Activated T-cell treated with anti-CD3 and anti-CD28 coated beads for 1 hour (primary cell): ENCODE measurements around the gene IL1F10.

Experiments
- DNase-seq: peaks from one replicate; pipeline ENCODE4 v3.0.0-alpha.2; 2020; ENCODE audit warnings: low read depth

Gene IL1F10

DNA sequence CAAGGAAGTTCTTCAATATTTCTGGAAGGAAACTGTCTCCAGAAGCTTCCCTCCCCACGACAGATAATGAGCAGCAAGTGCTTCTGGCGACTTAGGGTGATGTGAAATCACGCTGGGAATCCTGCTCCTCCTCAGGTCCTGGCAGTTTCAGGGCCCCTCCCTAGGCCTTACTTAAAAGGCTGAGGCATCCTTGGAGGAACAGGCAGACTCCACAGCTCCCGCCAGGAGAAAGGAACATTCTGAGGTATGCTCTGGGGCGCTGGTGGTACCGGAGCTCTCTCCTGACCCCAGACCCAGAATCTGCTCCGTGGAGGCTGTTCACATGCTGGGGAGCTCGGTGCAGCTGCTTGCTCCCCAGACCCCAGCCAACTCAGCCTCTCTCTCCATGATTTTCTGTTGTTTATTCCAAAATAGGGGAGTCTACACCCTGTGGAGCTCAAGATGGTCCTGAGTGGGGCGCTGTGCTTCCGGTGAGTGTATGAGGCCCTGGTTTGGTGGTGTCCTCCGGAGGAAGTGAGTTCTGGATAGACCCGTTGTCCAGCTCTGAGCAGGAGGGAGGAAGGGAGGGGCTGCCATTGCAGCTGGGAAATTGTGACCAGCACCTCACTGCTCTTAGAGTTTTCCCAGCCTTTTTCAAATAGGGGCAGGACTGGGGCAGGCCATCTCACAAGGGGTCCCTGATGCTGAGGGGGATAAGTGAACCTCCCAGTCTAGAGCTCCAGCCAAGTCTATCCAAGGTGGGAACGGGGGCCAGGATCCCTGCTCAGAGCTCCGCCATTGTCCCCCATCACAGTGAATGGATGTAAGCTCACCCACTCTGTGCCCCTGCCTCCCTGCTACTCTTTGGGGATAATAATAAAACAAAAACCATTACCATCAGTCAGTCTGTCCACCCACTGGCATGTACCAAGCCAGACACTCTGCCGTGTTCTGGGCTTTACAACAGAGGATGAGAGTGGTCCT is 8.5 kb upstream of the IL1F10 start, which contains the start of gene IL36RN:
IL36RN (plus strand) TSS at position 201 of the 963 bp plus-strand sequence; CDS start at position 442, 241 bp downstream.
- DNase-seq: no peak

DNA sequence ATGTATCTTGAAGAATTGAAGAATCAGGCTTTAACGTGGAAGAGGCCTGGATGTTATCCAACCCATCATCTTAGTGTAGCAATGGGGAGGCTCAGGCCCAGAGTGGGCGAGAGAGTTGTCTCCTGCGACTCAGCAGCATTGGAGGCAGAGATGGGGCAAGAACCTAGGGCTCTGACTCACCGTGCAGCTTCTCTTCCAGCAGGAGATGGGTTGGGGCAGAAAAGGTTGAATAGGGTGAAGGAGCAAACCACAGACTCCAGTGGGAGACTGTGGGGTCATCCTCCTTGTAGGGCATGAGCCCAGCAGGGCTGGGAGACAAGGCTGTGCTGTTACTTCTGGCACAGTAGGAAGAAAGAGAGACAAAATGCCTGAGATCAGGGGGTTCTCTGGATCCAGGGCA is 7.4 kb upstream of the IL1F10 start:
- no peak for DNase-seq

DNA sequence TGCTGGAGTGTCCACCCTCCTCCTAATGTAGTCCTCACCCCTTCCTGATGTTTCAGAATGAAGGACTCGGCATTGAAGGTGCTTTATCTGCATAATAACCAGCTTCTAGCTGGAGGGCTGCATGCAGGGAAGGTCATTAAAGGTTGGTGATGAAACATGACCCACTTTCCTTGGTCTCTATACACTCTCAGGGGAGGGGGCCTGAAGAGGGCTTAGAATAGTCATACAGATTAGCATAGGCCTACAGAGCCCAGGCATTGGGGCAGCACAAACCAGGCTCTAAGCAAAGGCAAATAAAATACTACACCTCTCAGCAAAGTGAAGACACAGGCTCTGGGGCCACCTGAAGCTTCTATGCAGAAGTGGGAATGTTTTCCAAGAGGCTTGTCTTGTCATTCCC is 7.0 kb upstream of the IL1F10 start:
- DNase-seq: no peak

DNA sequence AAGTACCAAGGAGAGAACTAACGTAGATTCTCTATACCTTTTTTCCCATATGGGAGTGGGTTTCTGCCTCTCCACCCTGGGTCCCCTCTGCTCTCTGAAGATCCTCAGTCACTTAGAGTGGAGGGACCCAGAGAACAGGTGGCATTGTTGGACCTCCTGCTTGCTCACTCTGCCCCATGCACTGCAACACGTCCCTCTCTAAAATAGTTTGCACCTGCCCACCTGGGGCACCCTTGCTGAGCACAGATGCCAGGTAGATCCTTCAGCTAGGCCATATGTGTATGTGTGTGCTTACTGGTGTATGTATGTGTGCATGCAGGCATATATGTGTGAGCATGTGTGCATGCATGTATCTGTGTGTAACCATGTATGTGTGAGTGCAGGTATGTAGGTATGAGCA is 6.5 kb upstream of the IL1F10 start:
- no peak for DNase-seq

DNA sequence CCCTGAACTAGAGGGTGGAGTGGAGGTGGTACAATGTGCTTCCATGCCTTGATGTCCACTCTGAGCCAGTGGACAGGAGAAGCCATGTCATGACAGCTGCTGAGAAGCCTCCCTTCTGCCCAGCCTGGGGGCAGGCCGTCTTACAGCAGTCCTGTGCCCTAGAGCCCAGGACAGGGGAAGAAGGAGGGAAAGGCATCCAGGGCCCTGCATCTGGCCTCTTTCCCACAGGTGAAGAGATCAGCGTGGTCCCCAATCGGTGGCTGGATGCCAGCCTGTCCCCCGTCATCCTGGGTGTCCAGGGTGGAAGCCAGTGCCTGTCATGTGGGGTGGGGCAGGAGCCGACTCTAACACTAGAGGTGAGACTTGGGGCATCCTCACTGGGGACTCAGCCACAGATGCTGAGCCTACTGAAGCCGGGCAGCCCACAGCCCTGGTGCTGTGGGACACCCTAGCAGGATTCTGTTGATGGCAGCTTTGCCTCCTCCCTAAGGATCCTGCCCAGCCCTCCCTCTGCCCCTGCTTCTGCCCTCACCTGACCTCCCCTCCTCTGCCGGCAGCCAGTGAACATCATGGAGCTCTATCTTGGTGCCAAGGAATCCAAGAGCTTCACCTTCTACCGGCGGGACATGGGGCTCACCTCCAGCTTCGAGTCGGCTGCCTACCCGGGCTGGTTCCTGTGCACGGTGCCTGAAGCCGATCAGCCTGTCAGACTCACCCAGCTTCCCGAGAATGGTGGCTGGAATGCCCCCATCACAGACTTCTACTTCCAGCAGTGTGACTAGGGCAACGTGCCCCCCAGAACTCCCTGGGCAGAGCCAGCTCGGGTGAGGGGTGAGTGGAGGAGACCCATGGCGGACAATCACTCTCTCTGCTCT is 5.6 kb upstream of the IL1F10 start:
- no peak for DNase-seq

DNA sequence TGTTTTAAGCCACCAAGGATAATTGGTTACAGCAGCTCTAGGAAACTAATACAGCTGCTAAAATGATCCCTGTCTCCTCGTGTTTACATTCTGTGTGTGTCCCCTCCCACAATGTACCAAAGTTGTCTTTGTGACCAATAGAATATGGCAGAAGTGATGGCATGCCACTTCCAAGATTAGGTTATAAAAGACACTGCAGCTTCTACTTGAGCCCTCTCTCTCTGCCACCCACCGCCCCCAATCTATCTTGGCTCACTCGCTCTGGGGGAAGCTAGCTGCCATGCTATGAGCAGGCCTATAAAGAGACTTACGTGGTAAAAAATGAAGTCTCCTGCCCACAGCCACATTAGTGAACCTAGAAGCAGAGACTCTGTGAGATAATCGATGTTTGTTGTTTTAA is 3.5 kb upstream of the IL1F10 start:
- no peak for DNase-seq

DNA sequence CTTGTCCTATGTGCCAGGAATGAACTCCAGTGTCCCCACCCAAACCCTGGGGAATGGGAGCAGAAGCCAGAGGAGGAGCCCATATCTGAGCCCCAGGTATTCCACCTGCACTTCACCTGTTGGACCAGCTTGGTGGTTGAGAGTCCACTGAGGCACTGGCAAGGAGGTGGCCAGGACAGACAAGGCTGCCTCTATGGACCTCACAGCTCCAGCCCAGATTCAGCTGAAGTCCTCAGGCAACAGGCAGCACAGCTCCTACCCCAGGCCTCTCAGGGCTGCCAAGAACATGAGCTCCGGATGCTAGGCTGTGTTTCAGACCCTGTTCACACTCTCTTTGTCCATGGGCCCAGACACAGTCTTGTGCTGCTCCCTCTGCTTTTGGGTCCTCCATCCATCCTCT is 2.9 kb upstream of the IL1F10 start:
- no peak for DNase-seq

DNA sequence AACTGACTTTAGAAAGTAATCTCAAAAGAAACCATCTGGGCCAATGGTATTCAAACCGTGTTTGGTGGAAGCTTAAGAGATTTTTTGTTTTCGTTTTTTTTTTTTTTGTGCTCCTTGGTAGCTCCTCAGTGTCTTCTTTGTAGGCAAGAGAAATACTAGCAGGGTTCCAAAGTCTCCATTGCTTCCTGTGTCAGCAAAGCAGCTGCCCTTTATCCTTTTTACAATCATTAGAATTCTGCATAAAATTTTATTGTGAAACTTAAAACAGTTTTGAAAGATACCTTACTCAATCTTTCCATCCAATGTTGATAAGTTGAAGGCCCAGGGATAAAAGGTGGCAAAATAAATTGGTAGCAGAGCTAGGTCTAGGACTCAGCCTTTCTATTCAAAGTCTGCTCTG is 479 bp downstream of the IL1F10 start:
- no peak for DNase-seq

DNA sequence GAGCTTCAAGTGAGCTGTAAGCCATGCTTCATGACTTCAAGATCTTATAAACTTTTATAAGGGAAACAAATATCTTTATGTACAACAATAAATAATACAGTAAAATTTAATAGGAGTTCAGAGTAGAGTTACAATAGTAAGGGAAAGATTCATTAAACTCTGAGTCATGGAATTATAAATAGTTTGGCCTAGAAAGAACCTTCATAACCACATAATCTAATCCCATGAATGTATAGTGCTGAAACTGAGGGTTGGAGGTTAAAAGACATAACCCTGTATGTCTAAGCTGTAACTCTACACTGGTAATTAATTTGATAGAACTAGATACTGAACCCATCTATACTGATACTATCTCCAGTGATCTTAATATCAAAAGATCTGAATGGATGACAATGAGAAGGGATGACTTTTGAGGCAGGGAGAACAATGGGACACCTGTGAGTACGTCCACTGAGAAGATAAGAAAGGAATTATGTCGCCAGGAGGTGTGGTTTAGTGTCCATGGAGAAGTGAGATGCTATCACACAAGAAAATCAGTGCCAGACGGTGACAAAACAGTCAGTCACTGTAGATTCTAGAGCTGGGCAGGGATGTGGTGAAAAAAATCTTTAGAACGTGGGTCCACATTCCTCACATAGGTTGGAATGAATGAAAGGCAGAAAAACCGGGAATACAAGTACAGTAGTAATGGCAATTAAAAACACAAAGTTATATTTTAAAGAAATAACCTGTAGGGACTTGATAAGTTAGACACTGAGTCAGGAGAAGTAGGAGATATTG is 1.1 kb downstream of the IL1F10 start:
- no peak for DNase-seq

DNA sequence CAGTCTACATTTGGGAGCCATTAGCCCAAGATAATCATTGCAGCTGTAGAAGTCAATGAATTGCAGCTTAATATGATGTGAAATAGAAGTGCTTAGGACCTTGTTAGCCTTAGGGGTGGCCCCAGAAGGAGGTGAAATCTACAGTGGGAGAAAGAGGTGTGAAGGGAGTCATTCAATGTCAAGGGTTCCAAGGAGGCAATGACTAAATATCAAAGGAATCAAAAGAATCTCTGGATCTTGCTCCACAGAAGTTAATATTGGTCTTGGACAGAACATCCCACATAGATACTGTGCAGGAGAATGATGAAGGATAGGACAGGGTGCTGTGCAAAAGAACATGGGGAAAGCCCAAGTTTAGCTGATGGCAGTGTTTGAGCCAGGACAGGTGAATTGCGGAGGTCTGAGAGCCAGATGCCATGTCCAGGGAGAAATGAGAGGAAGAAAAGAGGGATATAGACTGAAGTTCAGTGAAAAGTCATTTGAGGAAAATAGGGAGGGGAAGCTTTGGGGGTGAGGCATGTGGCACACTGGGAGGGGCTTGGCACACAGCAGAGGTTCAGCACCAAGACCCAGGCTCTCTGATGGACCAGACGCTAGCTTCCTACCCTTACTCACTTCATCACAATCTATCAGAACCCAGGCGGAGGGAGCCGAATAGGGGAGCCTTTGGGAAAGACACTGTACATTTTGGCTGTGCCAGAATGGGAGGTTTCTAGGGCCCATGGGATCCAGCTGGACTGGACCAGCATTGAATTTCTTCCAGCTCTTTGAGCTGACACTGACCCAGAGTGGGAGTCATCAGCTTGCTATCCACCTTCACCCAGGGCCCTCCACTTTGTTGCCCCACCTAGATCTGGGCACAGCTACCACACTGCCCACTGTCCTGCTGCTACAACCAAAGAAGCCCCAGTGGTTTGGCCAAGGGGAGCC is 2.2 kb downstream of the IL1F10 start:
- DNase-seq: no peak

DNA sequence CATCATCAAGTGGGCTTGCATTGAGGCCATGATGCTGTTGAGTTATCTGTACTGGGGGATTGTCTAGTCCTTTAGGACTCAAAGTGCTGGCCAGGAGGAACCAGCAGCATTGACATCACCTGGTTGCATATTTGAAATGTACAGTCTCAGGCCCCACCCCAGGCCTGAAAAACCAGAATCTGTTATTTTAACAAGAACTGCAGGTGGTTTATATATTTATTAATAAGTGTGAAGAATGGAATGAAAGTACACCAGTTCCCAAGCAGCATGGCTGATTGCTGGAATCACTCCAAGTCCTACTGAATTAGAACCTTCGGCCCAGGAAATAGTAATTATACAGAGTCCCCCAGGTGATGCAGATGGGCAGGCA is 2.8 kb downstream of the IL1F10 start:
- DNase-seq: no peak

DNA sequence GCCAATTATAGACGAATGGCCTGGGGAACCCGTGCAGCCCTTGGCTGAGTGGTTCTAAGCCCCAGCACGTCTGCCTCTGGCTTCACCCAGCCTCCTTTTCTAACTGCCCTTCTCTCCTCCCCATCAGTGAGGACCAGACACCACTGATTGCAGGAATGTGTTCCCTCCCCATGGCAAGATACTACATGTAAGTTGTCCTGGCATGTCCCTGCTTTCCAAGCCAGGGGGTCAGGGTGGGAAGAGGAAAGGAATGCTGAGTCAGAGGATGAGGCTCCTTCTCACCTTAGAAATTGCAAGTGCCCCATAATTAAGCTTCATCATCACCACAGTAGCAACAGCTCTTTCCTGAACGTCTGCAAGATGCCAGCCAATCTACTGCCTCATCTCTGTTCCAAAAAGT is 4.8 kb downstream of the IL1F10 start:
- DNase-seq: no peak

DNA sequence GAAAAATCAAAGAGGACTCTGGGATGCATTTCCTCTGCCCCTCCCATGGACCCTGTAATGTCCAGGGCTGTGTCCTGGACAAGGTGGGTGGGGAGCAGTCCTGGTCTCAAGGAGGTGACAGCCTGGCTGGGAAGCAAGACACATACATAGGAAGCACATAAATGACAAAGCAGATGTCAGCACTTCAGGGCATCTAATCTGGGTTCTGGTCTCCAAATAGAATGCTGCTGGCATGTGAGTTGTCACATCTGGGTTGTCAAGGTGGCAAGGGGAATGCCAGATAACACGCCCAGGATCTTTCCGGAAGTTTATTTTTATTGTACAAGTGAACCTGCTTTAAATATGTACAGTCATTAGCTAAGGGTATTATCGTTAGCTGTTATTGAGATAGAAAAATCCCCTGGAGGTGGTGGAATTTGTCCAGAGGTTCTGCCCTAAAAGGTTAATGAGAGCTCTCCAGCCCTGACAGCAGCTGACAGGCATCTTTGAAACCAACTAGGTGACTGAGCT is 5.6 kb downstream of the IL1F10 start:
- DNase-seq: no peak

DNA sequence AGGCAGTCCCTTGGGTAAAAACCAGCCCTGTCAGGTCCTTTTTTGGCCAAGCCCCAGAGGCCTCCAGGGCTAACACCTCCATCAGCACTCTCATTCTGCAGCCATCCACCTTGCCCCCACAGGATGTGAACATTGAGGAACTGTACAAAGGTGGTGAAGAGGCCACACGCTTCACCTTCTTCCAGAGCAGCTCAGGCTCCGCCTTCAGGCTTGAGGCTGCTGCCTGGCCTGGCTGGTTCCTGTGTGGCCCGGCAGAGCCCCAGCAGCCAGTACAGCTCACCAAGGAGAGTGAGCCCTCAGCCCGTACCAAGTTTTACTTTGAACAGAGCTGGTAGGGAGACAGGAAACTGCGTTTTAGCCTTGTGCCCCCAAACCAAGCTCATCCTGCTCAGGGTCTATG is 7.3 kb downstream of the IL1F10 start:
- no peak for DNase-seq

DNA sequence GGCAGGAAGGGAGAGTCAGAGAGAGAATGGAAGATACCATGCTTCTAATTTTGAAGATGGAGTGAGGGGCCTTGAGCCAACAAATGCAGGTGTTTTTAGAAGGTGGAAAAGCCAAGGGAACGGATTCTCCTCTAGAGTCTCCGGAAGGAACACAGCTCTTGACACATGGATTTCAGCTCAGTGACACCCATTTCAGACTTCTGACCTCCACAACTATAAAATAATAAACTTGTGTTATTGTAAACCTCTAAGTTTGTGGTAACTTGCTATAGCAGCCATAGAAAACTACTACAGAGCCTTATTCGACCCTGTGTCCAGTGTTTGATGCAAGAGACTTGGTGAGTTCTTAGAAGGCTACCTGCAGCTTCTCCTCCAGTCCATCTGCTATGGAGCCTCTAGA is 7.8 kb downstream of the IL1F10 start:
- DNase-seq: no peak

DNA sequence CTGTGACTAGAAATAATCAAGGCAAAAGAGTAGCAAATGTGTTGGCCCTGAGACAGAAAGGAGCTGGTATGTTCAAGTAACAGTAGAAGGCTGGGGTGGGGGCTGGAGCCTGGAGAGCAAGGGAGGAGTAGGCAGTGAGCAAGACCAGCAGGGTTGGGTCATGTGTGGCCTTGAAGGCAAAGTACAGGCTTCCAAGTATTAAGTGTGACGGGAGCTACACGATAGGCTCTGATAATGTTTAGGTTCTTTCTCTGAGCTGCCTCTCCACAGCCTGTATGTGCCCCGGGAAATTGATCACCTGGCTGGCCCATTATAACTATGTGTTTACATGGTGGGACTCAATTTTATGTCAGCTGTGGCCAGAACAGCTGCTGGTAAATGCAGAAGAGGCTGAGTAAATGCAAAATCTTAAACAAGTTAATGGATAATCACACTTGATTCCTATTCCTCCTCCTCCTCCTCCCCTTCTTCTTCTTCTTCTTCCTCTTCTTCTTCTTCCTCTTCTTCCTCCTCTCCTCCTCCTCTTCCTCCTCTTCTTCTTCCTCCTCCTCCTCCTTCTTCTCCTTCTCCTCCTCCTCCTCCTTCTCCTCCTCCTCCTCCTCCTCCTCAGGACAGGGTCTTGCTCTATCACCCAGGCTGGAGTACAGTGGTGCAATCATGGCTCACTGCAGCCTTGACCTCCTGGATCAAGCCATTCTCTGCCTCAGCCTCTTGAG is 9.3 kb downstream of the IL1F10 start:
- DNase-seq: no peak

DNA sequence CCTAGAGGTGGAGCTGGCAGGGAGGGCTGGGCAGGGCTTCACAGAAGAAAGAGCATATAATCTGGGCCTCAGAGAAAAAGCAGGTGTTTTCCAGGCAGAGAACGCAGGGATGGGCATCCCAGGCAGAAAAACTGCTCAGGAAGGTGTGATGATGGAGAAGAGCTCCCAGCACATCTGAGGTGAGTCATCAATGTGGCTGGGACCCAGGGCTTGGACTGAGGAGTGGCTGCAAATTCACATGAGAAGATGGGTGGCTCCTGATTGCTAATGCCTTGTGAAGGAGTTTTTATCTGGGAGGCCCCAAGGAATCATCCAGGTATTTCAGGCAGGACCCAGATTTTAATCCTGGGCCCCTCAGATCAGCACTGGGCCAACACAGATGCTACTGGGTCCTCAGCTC is 10.2 kb downstream of the IL1F10 start:
- DNase-seq: no peak

DNA sequence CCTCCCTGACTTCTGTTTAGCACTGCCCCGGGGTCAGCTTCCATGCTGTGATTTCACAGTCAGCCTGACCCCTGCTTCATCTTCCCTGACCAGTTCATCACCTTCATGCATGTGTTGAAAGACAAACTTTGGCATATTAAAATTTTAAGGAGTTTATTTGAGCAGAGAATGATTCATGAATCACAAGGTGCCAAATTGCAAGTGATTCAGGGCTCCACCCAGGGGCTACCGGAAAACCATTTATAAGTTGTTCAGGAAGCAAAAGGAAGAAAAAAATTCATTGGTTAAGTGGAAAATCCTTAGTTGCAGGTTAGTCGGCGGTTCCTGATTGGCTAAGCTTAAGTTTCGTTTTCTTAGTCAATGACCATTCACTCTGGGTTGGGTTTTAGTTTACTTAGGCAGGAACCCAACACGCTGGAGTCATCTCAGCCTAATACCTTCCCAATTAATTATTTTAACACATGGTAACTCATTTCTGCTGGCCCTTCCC is 10.6 kb downstream of the IL1F10 start:
- DNase-seq: no peak

DNA sequence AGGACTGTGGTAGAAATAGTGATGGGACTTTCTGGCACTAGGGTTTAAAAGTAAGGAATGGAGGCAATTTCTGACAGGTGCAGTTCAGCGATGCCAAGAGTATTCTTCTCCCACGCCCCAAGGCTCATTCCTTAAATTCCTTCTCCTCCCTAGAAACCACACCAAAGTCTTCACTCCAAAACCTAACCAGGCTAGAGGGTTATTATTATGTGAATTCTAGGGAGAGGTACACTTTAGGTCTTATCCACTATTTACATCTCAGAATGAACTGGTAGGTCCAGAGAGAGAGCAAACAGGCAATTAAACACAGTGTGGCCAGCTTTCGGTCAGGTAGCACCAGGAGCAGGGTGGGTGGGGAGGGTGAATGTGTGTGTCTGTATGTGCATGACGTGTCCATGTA is 11.4 kb downstream of the IL1F10 start:
- DNase-seq: no peak

DNA sequence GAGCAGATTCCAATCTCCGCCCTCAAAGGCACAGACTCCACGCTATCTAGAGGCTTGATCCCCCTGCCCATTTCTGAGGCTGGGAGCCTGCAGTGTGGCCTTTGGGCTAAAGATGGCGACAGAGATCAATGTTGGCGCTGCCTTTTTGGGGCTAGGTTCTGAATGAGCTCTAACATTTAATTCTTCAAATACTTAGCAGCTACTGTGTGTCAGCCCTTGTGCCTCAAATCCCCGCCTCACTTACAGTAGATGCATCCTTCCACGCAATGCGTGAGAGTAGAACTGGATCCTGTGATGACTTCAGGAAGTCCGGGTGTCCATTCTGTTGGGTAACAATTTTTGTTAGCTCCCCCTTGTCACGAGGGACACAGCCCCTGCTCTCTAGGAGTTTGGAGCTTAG is 12.4 kb downstream of the IL1F10 start:
- peak; percentile 19 for DNase-seq
